Liver (tissue), 9 donors: Measurements from ENCODE around the gene DHCR7. TPM values are rescaled to one million over a fixed set of nuclear protein-coding genes. Genes with fewer than 3 reads are reported as not detected.

Source experiments
- DNase-seq: peaks from one replicate; pipeline ENCODE4 v3.0.0-alpha.2; 2017; ENCODE audit warnings: low spot score
- H3K27ac ChIP-seq, 2 donors: one replicate each; pipeline ENCODE4 v1.7.0; 2013; ENCODE audit warnings: inconsistent platforms in 2 of 2, low read length in 2 of 2, control low read depth in 1 of 2, low read depth in 1 of 2, mild to moderate bottlenecking in 1 of 2
- H3K27me3 ChIP-seq, 4 donors: one replicate each; pipeline versions ENCODE4 v1.6.1 to v1.7.0; 2013; ENCODE audit warnings: low read length in 3 of 4, inconsistent platforms in 1 of 4, mild to moderate bottlenecking in 1 of 4, moderate library complexity in 1 of 4; ENCODE audit not compliant: control insufficient read depth in 4 of 4, insufficient read depth in 4 of 4
- H3K36me3 ChIP-seq, 4 donors: one replicate each; pipeline versions ENCODE4 v1.6.1 to v1.7.0; 2013; ENCODE audit warnings: low read length in 3 of 4, mild to moderate bottlenecking in 3 of 4, low read depth in 1 of 4, moderate library complexity in 1 of 4; ENCODE audit not compliant: control insufficient read depth in 4 of 4, insufficient read depth in 3 of 4
- H3K4me1 ChIP-seq, 4 donors: one replicate each; pipeline versions ENCODE4 v1.6.1 to v1.7.0; 2013; ENCODE audit warnings: low read length in 3 of 4, mild to moderate bottlenecking in 3 of 4, moderate library complexity in 1 of 4; ENCODE audit not compliant: control insufficient read depth in 4 of 4, insufficient read depth in 4 of 4
- H3K4me3 ChIP-seq, 3 donors: one replicate each; pipeline versions ENCODE4 v1.6.1 to v1.7.0; 2013; ENCODE audit warnings: low read length in 3 of 3, control low read depth in 1 of 3, low read depth in 1 of 3, mild to moderate bottlenecking in 1 of 3
- H3K9ac ChIP-seq, 2 donors: one replicate each; pipeline ENCODE4 v1.7.0; 2013; ENCODE audit warnings: low read length in 2 of 2, mild to moderate bottlenecking in 2 of 2, moderate library complexity in 2 of 2, control low read depth in 1 of 2, low read depth in 1 of 2
- H3K9me3 ChIP-seq, 4 donors: one replicate each; pipeline versions ENCODE4 v1.6.1 to v1.7.0; 2013; ENCODE audit warnings: low read length in 3 of 4; ENCODE audit not compliant: control insufficient read depth in 4 of 4
- CTCF ChIP-seq: fragments of 150-350 bp; IDR thresholded peaks from 2 replicates; pipeline ENCODE4 v1.5.1; 2017; ENCODE audit warnings: improper control_type of control experiment, low read depth, low read length; ENCODE audit not compliant: missing input control
- EGR1 ChIP-seq, 2 donors: IDR thresholded peaks; 2 replicates each; pipeline ENCODE4 v1.6.1; 2016 to 2018; ENCODE audit warnings: antibody characterized with exemption in 2 of 2, low read depth in 2 of 2
- FOXA1 ChIP-seq: IDR thresholded peaks from 2 replicates; pipeline ENCODE4 v1.6.1; 2016; ENCODE audit warnings: antibody characterized with exemption
- FOXA2 ChIP-seq: IDR thresholded peaks from 2 replicates; pipeline ENCODE4 v1.6.1; 2016; ENCODE audit warnings: antibody characterized with exemption
- GABPA ChIP-seq, 2 donors: IDR thresholded peaks in 1 of 2; conservative IDR thresholded peaks in 1 of 2; 2 replicates each; pipeline ENCODE4 v1.6.1; 2016; ENCODE audit warnings: antibody characterized with exemption in 2 of 2, mild to moderate bottlenecking in 1 of 2, moderate library complexity in 1 of 2
- HNF4A ChIP-seq, 2 donors: conservative IDR thresholded peaks; 2 replicates each; pipeline ENCODE4 v1.6.1; 2016; ENCODE audit warnings: antibody characterized with exemption in 2 of 2, mild to moderate bottlenecking in 2 of 2
- HNF4G ChIP-seq: IDR thresholded peaks from 2 replicates; pipeline ENCODE4 v1.6.1; 2016; ENCODE audit warnings: antibody characterized with exemption
- JUND ChIP-seq, 2 donors: IDR thresholded peaks; 2 replicates each; pipeline ENCODE4 v1.6.1; 2016; ENCODE audit warnings: antibody characterized with exemption in 2 of 2
- MAX ChIP-seq: IDR thresholded peaks from 2 replicates; pipeline ENCODE4 v1.6.1; 2016; ENCODE audit warnings: antibody characterized with exemption
- NR2F2 ChIP-seq: IDR thresholded peaks from 2 replicates; pipeline ENCODE4 v1.6.1; 2016; ENCODE audit warnings: antibody characterized with exemption
- RAD21 ChIP-seq, 2 donors: IDR thresholded peaks; 2 replicates each; pipeline ENCODE4 v1.6.1; 2016; ENCODE audit warnings: antibody characterized with exemption in 2 of 2, mild to moderate bottlenecking in 2 of 2
- REST ChIP-seq: IDR thresholded peaks from 2 replicates; pipeline ENCODE4 v1.6.1; 2016; ENCODE audit warnings: antibody characterized with exemption, mild to moderate bottlenecking
- RXRA ChIP-seq, 2 donors: IDR thresholded peaks; 2 replicates each; pipeline ENCODE4 v1.6.1; 2017 to 2018; ENCODE audit warnings: antibody characterized with exemption in 2 of 2, mild to moderate bottlenecking in 1 of 2
- SP1 ChIP-seq: IDR thresholded peaks from 2 replicates; pipeline ENCODE4 v1.6.1; 2018; ENCODE audit warnings: antibody characterized with exemption, mild to moderate bottlenecking
- TAF1 ChIP-seq: conservative IDR thresholded peaks from 2 replicates; pipeline ENCODE4 v1.6.1; 2016; ENCODE audit warnings: antibody characterized with exemption, mild to moderate bottlenecking
- WGBS: extraction: QIAGEN DNeasy Blood & Tissue Kit; methylation state at CpG from one replicate; pipeline ENCODE4 v1.1.7; 2013; 5-methylcytosine and 5-hydroxymethylcytosine counted together
- polyA plus RNA-seq, 2 donors: library from polyadenylated mRNA; stranded (reverse) in 1 of 2; unstranded in 1 of 2; fragments of 200-250 nt in 1 of 2; fragments of >200 nt in 1 of 2; fragmentation: Nextera tagmentation in 1 of 2; extraction: Ambion mirVana in 1 of 2; gene quantifications; one replicate each; pipeline versions ENCODE4 v1.2.1 to v1.2.3, GENCODE V29; 2013 to 2015
- total RNA-seq, 2 donors: library from RNA; depleted of rRNA; stranded (reverse); fragments of >200 nt; gene quantifications; one replicate each; pipeline ENCODE4 v1.2.3, GENCODE V29; 2014
- TF ChIP-seq, protein P1 (sequence below): IDR thresholded peaks from 2 replicates; pipeline ENCODE4 v1.6.1; 2016; ENCODE audit warnings: antibody characterized with exemption
- TF ChIP-seq, protein P2 (sequence below): IDR thresholded peaks from 2 replicates; pipeline ENCODE4 v1.6.1; 2016; ENCODE audit warnings: antibody characterized with exemption
- donor health status: healthy.
- donor health status: healthy.
- donor health status: healthy.
- donor health status: healthy.
- donor health status: healthy.

DHCR7 gene
- total and polyA plus RNA-seq, 4 donors: 56.9 to 224 (median 172) TPM

DNA sequence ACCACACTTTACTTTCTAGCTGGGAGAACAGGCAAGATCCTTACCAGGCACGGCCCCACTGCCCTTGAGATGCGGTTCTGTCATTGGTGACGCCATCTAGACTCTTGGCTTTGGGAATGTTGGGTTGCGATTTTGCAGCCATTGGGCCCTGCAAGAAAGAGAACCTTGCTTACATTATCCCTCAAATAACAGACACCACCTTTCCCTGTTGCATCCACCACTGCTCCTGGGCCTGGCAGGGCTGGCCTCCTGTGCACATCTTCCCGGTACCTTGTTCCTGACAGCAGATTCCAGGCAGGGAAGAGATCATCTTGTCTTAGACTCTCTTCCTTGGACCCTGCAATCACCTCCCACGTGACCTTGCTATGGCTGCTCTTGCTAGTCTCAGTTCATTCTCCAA lies 3.4 kb downstream of the DHCR7 start:
- Histone ChIP-seq H3K27me3 (no peaks in the 10 kb centered on the region), H3K4me3 (no peak overlapping the region), H3K36me3 (peaks cover 16 to 49% (median 37%) of the 10 kb centered on the region in 4 donors), H3K27ac (no peak overlapping the region), H3K9me3 (no peaks in the 10 kb centered on the region), H3K4me1 (peaks cover 2 to 30% (median 16%) of the 10 kb centered on the region in 4 donors), H3K9ac (no peak overlapping the region)
- WGBS: 97% methylated on average over 6 of the region's 6 CpGs
- DNase-seq: no peak
- TF ChIP-seq, protein P1, sequence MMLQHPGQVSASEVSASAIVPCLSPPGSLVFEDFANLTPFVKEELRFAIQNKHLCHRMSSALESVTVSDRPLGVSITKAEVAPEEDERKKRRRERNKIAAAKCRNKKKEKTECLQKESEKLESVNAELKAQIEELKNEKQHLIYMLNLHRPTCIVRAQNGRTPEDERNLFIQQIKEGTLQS: no peak
- TF ChIP-seq FOXA1: no peak
- no peak for TF ChIP-seq HNF4G
- TF ChIP-seq SP1: no peak
- no peak for TF ChIP-seq FOXA2
- TF ChIP-seq JUND (IDR thresholded peaks at IDR 0.05): no peak
- TF ChIP-seq, protein P2, sequence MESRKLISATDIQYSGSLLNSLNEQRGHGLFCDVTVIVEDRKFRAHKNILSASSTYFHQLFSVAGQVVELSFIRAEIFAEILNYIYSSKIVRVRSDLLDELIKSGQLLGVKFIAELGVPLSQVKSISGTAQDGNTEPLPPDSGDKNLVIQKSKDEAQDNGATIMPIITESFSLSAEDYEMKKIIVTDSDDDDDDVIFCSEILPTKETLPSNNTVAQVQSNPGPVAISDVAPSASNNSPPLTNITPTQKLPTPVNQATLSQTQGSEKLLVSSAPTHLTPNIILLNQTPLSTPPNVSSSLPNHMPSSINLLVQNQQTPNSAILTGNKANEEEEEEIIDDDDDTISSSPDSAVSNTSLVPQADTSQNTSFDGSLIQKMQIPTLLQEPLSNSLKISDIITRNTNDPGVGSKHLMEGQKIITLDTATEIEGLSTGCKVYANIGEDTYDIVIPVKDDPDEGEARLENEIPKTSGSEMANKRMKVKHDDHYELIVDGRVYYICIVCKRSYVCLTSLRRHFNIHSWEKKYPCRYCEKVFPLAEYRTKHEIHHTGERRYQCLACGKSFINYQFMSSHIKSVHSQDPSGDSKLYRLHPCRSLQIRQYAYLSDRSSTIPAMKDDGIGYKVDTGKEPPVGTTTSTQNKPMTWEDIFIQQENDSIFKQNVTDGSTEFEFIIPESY: no peak
- no peak for TF ChIP-seq HNF4A (conservative IDR thresholded peaks at IDR 0.05)
- TF ChIP-seq GABPA (IDR thresholded peaks at IDR 0.05 in 1 of 2, conservative IDR thresholded peaks at IDR 0.05 in 1 of 2): no peak
- TF ChIP-seq RXRA (IDR thresholded peaks at IDR 0.05): no peak
- no peak for TF ChIP-seq RAD21 (IDR thresholded peaks at IDR 0.05)
- TF ChIP-seq NR2F2: no peak
- no peak for TF ChIP-seq EGR1 (IDR thresholded peaks at IDR 0.05; ENCODE audit: low read depth in 2 of 2)
- TF ChIP-seq REST: no peak
- TF ChIP-seq TAF1: no peak
- TF ChIP-seq MAX: no peak
- no peak for TF ChIP-seq CTCF
